CD4-positive, alpha-beta T cell treated with Interferon alpha-2 for 1 hour (primary cell): ENCODE measurements around the gene CHRNB1.
"Not testable (repeated sequence)": the region's sequence is repeated elsewhere in the genome, so short reads cannot be mapped to it uniquely, and the experiment has no call there.

Experiments used
- DNase-seq, 2 donors: peaks; one replicate each; pipeline ENCODE4 v3.0.0-alpha.2; 2020 to 2022

Gene CHRNB1

GRCh38 chr17:7468804-7469389 lies 24.0 kb downstream of the CHRNB1 start:
- DNase-seq, result no peak

GRCh38 chr17:7469843-7470242 lies 25.0 kb downstream of the CHRNB1 start:
- DNase-seq, result not testable (repeated sequence)

DNA sequence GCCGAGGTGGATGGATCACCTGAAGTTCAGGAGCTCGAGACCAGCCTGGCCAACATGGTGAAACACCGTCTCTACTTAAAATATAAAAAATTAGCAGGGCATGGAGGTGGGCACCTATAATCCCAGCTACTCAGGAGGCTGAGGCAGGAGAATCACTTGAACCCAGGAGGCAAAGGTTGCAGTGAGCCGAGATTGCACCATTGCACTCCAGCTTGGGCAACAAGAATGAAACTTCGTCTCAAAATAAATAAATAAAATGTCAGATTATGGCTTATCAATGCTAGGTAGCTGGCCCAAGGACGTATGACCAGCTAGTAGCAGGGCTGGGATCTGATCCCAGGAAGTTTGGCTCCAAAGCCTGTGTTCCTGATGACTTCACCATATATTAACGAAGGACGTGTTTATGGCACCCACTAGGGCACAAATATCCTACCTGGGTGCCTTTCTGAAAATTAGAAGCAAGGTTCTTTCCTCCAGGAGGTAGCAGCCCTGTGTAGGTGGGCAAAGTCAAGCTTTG lies 25.7 kb downstream of the CHRNB1 start:
- not testable (repeated sequence) for DNase-seq

DNA sequence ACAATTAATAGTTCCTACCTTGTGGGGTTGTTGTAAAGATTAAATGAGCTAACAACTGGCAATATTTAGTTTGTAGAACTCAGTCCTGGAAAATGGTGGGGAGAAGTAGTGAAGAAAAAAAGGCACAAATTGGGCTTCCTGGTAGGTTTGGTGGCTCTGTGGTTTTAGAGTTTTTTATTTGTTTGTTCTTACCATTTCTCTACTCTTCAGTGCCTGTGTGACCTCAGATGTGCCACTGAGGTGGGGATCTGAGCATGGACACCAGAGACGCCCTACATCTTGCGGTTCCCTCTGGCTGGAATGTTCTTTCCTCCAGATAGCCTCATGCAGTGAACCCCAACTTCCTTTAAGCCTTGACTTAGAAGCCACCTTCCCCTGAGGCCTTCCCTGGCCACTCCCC lies 26.9 kb downstream of the CHRNB1 start:
- no peak for DNase-seq

- not testable (repeated sequence) for DNase-seq
Measured at GRCh38 chr17:7474767-7475166, 29.9 kb downstream of the CHRNB1 start.

GRCh38 chr17:7475764-7476422 lies 31.0 kb downstream of the CHRNB1 start:
- peak; percentile 29 to 47 for DNase-seq

- DNase-seq, result no peak
Measured at GRCh38 chr17:7476494-7476893, 31.6 kb downstream of the CHRNB1 start.

- no peak for DNase-seq
Measured at GRCh38 chr17:7476951-7477350, 32.1 kb downstream of the CHRNB1 start.

GRCh38 chr17:7477392-7478275 lies 32.8 kb downstream of the CHRNB1 start:
- peak in 1 of 2 donors; percentile 29 for DNase-seq

DNA sequence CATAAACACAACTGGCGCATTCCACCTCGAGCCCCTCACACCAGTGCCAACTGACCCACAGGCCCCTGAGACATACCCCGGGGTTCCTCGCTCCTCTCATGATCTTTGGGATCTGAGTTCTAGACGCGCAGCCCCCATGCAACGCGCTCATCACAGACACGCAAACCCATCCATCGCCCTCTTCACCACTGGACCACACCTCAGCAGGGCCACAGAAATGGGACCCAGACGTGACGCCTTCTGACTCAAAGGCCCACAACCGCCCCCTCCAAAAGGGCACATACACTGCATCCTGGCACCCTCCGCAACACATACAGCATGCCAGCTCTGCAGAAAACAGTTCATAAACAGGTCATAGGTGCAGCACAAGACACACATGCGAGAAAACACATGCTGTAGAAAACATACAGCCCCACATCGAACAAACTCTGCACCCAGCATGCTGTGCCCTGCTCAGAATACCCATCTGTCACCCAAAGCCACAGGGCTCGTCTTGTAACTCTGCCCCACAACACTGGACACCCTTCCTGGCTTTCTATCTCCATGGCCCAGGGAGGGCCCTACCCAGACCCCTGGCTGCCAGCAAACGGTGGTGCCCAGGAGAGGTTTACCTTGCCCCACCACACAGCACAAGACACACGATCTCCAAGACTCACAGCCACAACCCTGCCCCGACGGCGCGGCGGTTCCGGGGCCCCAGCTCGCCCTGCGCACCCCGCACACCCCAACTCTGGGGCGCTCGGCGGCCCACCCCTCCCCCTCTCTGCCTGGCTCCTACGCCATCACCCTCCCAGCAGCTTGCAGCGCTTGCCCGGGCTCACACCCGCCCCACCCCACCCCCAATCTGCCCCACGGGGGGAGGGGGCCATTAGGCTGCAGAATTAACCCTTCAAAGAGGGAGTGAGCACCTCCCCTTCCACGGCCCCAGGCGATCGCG lies 33.7 kb downstream of the CHRNB1 start:
- peak; percentile 78 to 85 for DNase-seq

- DNase-seq, result peak; percentile 63 to 80
Measured at GRCh38 chr17:7479213-7480088, 34.6 kb downstream of the CHRNB1 start, which contains the start of gene ZBTB4. Gene ZBTB4, minus strand, starts transcription at chr17:7479631. Its CDS starts 12,830 bp downstream, at chr17:7466801.

- DNase-seq, result no peak
Measured at GRCh38 chr17:7480089-7480384, 35.2 kb downstream of the CHRNB1 start.

DNA sequence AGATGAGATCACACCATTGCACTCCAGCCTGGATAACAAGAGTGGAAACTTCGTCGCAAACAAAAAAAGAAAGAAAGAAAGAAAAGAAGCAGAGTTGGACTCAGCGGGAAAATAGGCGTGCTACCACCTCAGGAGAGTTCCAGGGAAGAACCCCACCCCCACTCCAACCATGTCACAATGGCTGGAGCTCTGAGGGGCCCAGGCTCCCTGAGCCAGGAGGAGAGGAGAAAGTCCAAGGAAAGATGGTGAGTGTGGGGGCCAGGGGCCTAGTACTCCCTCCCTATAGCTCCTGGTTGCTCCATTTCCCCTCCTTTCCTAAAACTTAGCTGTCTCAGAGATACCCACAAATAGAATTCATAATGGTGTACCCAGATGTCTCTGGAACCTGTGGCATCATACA lies 36.4 kb downstream of the CHRNB1 start, which contains the start of gene SLC35G6:
Gene SLC35G6 (plus strand): TSS at position 172 of the 400 bp plus-strand sequence. CDS start 71 bp downstream, at position 243.
- DNase-seq, result not testable (repeated sequence)

DNA sequence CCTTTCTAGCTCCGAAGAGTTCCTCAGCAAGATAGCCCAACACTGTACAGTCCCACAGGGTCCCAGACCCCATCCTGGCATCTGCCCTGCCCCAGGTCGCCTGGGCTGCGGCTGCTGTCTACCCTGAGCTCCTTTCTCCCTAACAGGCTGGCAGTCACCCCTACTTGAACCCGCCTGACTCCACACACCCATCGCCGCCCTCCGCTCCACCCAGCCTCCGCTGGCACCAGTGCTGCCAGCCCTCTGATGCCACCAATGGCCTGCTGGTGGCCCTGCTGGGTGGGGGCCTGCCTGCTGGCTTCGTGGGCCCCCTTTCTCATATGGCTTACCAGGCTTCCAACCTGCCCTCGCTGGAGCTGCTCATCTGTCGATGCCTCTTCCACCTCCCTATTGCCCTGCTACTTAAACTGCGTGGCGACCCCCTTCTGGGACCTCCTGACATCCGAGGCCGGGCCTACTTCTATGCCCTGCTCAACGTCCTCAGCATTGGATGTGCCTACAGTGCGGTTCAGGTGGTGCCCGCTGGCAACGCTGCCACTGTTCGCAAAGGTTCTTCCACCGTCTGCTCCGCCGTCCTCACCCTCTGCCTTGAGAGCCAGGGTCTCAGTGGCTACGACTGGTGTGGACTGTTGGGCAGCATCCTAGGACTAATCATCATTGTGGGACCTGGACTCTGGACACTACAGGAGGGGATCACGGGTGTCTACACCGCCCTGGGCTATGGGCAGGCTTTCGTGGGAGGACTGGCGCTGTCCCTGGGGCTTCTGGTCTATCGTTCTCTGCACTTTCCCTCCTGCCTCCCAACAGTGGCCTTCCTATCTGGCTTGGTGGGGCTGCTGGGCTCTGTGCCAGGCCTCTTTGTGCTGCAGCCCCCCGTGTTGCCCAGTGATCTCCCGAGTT lies 37.2 kb downstream of the CHRNB1 start:
- DNase-seq, result not testable (repeated sequence)

- not testable (repeated sequence) for DNase-seq
Measured at GRCh38 chr17:7482742-7483088, 37.9 kb downstream of the CHRNB1 start.

- DNase-seq, result peak; percentile 96
Measured at GRCh38 chr17:7483255-7484066, 38.6 kb downstream of the CHRNB1 start.

DNA sequence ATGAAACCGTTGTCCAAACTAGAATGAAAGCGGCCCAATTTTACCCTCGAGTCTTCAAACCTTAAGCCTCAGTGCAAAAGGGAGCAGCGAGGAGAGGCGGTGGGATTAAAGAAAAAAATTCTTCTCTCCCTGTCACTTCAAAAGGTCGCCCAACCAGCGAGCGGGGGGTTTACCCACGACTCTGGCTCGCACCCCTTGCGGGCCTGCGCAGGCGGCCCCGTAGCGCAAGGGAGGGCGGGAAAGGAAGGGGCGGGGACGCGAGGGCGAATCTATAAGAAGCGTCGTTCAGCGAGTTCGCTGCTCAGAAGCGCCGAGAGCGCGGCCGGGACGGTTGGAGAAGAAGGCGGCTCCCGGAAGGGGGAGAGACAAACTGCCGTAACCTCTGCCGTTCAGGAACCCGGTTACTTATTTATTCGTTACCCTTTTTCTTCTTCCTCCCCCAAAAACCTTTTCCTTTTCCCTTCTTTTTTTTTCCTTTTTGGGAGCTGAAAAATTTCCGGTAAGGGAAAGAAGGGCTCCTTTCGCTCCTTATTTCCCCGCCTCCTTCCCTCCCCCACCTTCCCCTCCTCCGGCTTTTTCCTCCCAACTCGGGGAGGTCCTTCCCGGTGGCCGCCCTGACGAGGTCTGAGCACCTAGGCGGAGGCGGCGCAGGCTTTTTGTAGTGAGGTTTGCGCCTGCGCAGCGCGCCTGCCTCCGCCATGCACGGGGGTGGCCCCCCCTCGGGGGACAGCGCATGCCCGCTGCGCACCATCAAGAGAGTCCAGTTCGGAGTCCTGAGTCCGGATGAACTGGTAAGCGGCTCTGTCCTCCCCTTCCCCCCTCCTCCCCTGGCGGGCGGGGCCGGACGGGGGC lies 39.4 kb downstream of the CHRNB1 start, which contains the start of gene POLR2A:
Gene POLR2A (plus strand): TSS at position 300 of the 852 bp plus-strand sequence.
- peak; percentile 98 to 99 for DNase-seq

- DNase-seq, result no peak
Measured at GRCh38 chr17:7484919-7485377, 40.1 kb downstream of the CHRNB1 start.
